Adipocyte (in vitro differentiated cells): ENCODE measurements around the gene SEMA3C.

Experiments used
- DNase-seq: peaks from one replicate; pipeline ENCODE4 v3.0.0-alpha.2; 2015; ENCODE audit warnings: low read depth
- H3K27me3 ChIP-seq: replicated peaks from 2 replicates; pipeline ENCODE4 v1.7.0; 2013; ENCODE audit warnings: mild to moderate bottlenecking, low read length, moderate library complexity; ENCODE audit not compliant: control insufficient read depth, insufficient read depth
- H3K36me3 ChIP-seq: 2 replicates; pipeline ENCODE4 v1.7.0; 2013; ENCODE audit warnings: low read length, mild to moderate bottlenecking, moderate library complexity; ENCODE audit not compliant: control insufficient read depth, insufficient read depth, severe bottlenecking
- H3K4me1 ChIP-seq: 2 replicates; pipeline ENCODE4 v1.7.0; 2013; ENCODE audit warnings: mild to moderate bottlenecking, low read length, moderate library complexity; ENCODE audit not compliant: control insufficient read depth, insufficient read depth
- H3K4me3 ChIP-seq: 2 replicates; pipeline ENCODE4 v1.7.0; 2013; ENCODE audit warnings: mild to moderate bottlenecking, low read length, moderate library complexity
- H3K9ac ChIP-seq: 2 replicates; pipeline ENCODE4 v1.7.0; 2013; ENCODE audit warnings: mild to moderate bottlenecking, low read length, moderate library complexity
- H3K9me3 ChIP-seq: 2 replicates; pipeline ENCODE4 v1.7.0; 2013; ENCODE audit warnings: mild to moderate bottlenecking, low read length, moderate library complexity; ENCODE audit not compliant: control insufficient read depth

Gene SEMA3C

GRCh38 chr7:80902019-80902418, 16.8 kb downstream of the SEMA3C start:
- H3K9ac ChIP-seq, result peak overlapping the region; percentile 26
- DNase-seq, result no peak
- peaks cover 14% of the 10 kb centered on the region for H3K36me3 ChIP-seq
- H3K9me3 ChIP-seq, result no peaks in the 10 kb centered on the region
- H3K4me1 ChIP-seq, result peaks cover 52% of the 10 kb centered on the region
- no peak overlapping the region for H3K4me3 ChIP-seq
- H3K27me3 ChIP-seq, result no peaks in the 10 kb centered on the region

- Histone ChIP-seq H3K9ac (peak overlapping the region; percentile 26), H3K27me3 (no peaks in the 10 kb centered on the region), H3K4me3 (no peak overlapping the region), H3K9me3 (no peaks in the 10 kb centered on the region), H3K4me1 (peaks cover 55% of the 10 kb centered on the region), H3K36me3 (peaks cover 14% of the 10 kb centered on the region)
- peak; percentile 87 for DNase-seq
These were observed 18.0 kb downstream of the SEMA3C start for GRCh38 chr7:80900583-80901576.

- H3K9ac ChIP-seq, result no peak overlapping the region
- H3K4me3 ChIP-seq, result no peak overlapping the region
- peaks cover 39% of the 10 kb centered on the region for H3K4me1 ChIP-seq
These were observed 21.8 kb downstream of the SEMA3C start for GRCh38 chr7:80896906-80897598.

GRCh38 chr7:80895056-80895455, 23.8 kb downstream of the SEMA3C start:
- Histone ChIP-seq H3K36me3 (no peaks in the 10 kb centered on the region), H3K9me3 (no peaks in the 10 kb centered on the region), H3K27me3 (no peaks in the 10 kb centered on the region), H3K4me1 (peaks cover 39% of the 10 kb centered on the region), H3K9ac (no peak overlapping the region), H3K4me3 (no peak overlapping the region)
- no peak for DNase-seq

More at GRCh38 chr7:80896906-80897598, 21.8 kb downstream of the SEMA3C start:
- H3K9me3 ChIP-seq, result no peaks in the 10 kb centered on the region
- no peak for DNase-seq
- no peaks in the 10 kb centered on the region for H3K36me3 ChIP-seq
- H3K27me3 ChIP-seq, result no peaks in the 10 kb centered on the region

GRCh38 chr7:80891259-80891544, 27.6 kb downstream of the SEMA3C start:
- Histone ChIP-seq H3K9ac (peak overlapping the region; percentile 72), H3K4me1 (peaks cover 32% of the 10 kb centered on the region), H3K27me3 (no peaks in the 10 kb centered on the region), H3K36me3 (peaks cover 11% of the 10 kb centered on the region), H3K4me3 (peak overlapping the region; percentile 57), H3K9me3 (no peaks in the 10 kb centered on the region)
- DNase-seq, result no peak

- no peak for DNase-seq
- Histone ChIP-seq H3K9me3 (no peaks in the 10 kb centered on the region), H3K4me1 (peaks cover 35% of the 10 kb centered on the region), H3K27me3 (no peaks in the 10 kb centered on the region), H3K4me3 (peak overlapping the region; percentile 57), H3K9ac (peak overlapping the region; percentile 72), H3K36me3 (peaks cover 11% of the 10 kb centered on the region)
These were observed 28.2 kb downstream of the SEMA3C start for GRCh38 chr7:80890426-80891258.

GRCh38 chr7:80889525-80889924, 29.3 kb downstream of the SEMA3C start:
- H3K4me1 ChIP-seq, result peaks cover 45% of the 10 kb centered on the region
- H3K9ac ChIP-seq, result no peak overlapping the region
- no peaks in the 10 kb centered on the region for H3K9me3 ChIP-seq
- no peak overlapping the region for H3K4me3 ChIP-seq
- DNase-seq, result no peak
- no peaks in the 10 kb centered on the region for H3K27me3 ChIP-seq
- peaks cover 11% of the 10 kb centered on the region for H3K36me3 ChIP-seq

- Histone ChIP-seq H3K4me1 (peaks cover 58% of the 10 kb centered on the region), H3K9ac (peak overlapping the region; percentile 21), H3K27me3 (no peaks in the 10 kb centered on the region), H3K36me3 (peaks cover 11% of the 10 kb centered on the region), H3K4me3 (no peak overlapping the region), H3K9me3 (no peaks in the 10 kb centered on the region)
- no peak for DNase-seq
These were observed 33.1 kb downstream of the SEMA3C start for GRCh38 chr7:80885757-80886156.

GRCh38 chr7:80884511-80885195, 34.2 kb downstream of the SEMA3C start:
- H3K9me3 ChIP-seq, result no peaks in the 10 kb centered on the region
- DNase-seq, result peak; percentile 73

GRCh38 chr7:80883154-80884025, 35.5 kb downstream of the SEMA3C start:
- Histone ChIP-seq H3K9me3 (no peaks in the 10 kb centered on the region), H3K4me1 (peaks cover 46% of the 10 kb centered on the region), H3K27me3 (no peaks in the 10 kb centered on the region), H3K9ac (peak overlapping the region; percentile 76), H3K4me3 (peak overlapping the region; percentile 37), H3K36me3 (peaks cover 11% of the 10 kb centered on the region)
- peak; percentile 99 for DNase-seq

More at GRCh38 chr7:80884511-80885195, 34.2 kb downstream of the SEMA3C start:
- no peaks in the 10 kb centered on the region for H3K27me3 ChIP-seq
- H3K4me3 ChIP-seq, result peak overlapping the region; percentile 35
- H3K9ac ChIP-seq, result peak overlapping the region; percentile 76
- peaks cover 47% of the 10 kb centered on the region for H3K4me1 ChIP-seq
- peaks cover 11% of the 10 kb centered on the region for H3K36me3 ChIP-seq
